GM19455 (cell line): ENCODE measurements around the gene KISS1.
"Not testable (repeated sequence)": the region's sequence is repeated elsewhere in the genome, so short reads cannot be mapped to it uniquely, and the experiment has no call there.

Source experiments
- ATAC-seq: cut with Tn5 transposase; IDR thresholded peaks from one replicate; pipeline ENCODE4 v1.9.1; 2021; ENCODE audit not compliant: unreplicated experiment

Gene KISS1

GRCh38 chr1:204196068-204196795, at the start of gene KISS1:
Gene KISS1, minus strand, starts transcription at chr1:204196491. Its CDS starts 3,615 bp downstream, at chr1:204192876.
- no peak for ATAC-seq

- no peak for ATAC-seq
Measured at GRCh38 chr1:204242920-204243319, 46.6 kb upstream of the KISS1 start.

GRCh38 chr1:204241914-204242313, 45.6 kb upstream of the KISS1 start:
- ATAC-seq: no peak

GRCh38 chr1:204241050-204241449, 44.8 kb upstream of the KISS1 start:
- no peak for ATAC-seq

GRCh38 chr1:204240233-204240632, 43.9 kb upstream of the KISS1 start:
- ATAC-seq: no peak

GRCh38 chr1:204239401-204239800, 43.1 kb upstream of the KISS1 start:
- not testable (repeated sequence) for ATAC-seq

GRCh38 chr1:204238520-204238919, 42.2 kb upstream of the KISS1 start:
- not testable (repeated sequence) for ATAC-seq

GRCh38 chr1:204237515-204237914, 41.2 kb upstream of the KISS1 start:
- not testable (repeated sequence) for ATAC-seq

- no peak for ATAC-seq
Measured at GRCh38 chr1:204232526-204232925, 36.2 kb upstream of the KISS1 start.

- no peak for ATAC-seq
Measured at GRCh38 chr1:204230211-204230610, 33.9 kb upstream of the KISS1 start.

GRCh38 chr1:204228896-204229295, 32.6 kb upstream of the KISS1 start:
- no peak for ATAC-seq

GRCh38 chr1:204227996-204228785, 31.9 kb upstream of the KISS1 start:
- ATAC-seq: no peak

GRCh38 chr1:204227351-204227750, 31.1 kb upstream of the KISS1 start:
- ATAC-seq: no peak

GRCh38 chr1:204225841-204226735, 29.8 kb upstream of the KISS1 start:
- no peak for ATAC-seq

GRCh38 chr1:204224655-204225054, 28.4 kb upstream of the KISS1 start:
- ATAC-seq: no peak

GRCh38 chr1:204223129-204223860, 27.0 kb upstream of the KISS1 start:
- ATAC-seq: no peak

GRCh38 chr1:204222764-204223055, 26.4 kb upstream of the KISS1 start:
- ATAC-seq: no peak

- no peak for ATAC-seq
Measured at GRCh38 chr1:204222006-204222763, 25.9 kb upstream of the KISS1 start.

- ATAC-seq: no peak
Measured at GRCh38 chr1:204221271-204221670, 25.0 kb upstream of the KISS1 start.

- ATAC-seq: no peak
Measured at GRCh38 chr1:204219971-204220616, 23.8 kb upstream of the KISS1 start.
